ES-I3 (cell line): ENCODE measurements around the gene HIRA.
"Not testable (repeated sequence)": the region's sequence is repeated elsewhere in the genome, so short reads cannot be mapped to it uniquely, and the experiment has no call there.

Experiments used
- H3K36me3 ChIP-seq: 2 replicates; pipeline ENCODE4 v1.6.1; 2013; ENCODE audit warnings: mild to moderate bottlenecking, low read length, control low read depth, moderate library complexity; ENCODE audit not compliant: insufficient read depth
- H3K4me1 ChIP-seq: 2 replicates; pipeline ENCODE4 v1.6.1; 2013; ENCODE audit warnings: mild to moderate bottlenecking, control low read depth, low read length; ENCODE audit not compliant: insufficient read depth
- H3K9ac ChIP-seq: 2 replicates; pipeline ENCODE4 v1.6.1; 2013; ENCODE audit warnings: low read depth, mild to moderate bottlenecking, low read length, moderate library complexity
- H3K9me3 ChIP-seq: 2 replicates; pipeline ENCODE4 v1.6.1; 2013; ENCODE audit warnings: mild to moderate bottlenecking, low read length, moderate library complexity; ENCODE audit not compliant: control insufficient read depth, insufficient read depth

HIRA gene

GRCh38 chr22:19440411-19441195 lies 9.1 kb upstream of the HIRA start:
- Histone ChIP-seq H3K9ac (no peak overlapping the region), H3K36me3 (0 out of 2 replicates have a peak, but pooled peaks cover 3% of the 10 kb centered on the region), H3K4me1 (no peaks in the 10 kb centered on the region), H3K9me3 (no peaks in the 10 kb centered on the region)

- H3K36me3 ChIP-seq = peaks cover 7% of the 10 kb centered on the region; the same call in 1 of the 2 replicates
- H3K9ac ChIP-seq = no peak overlapping the region
- H3K9me3 ChIP-seq = no peaks in the 10 kb centered on the region
- no peaks in the 10 kb centered on the region for H3K4me1 ChIP-seq
These were observed 6.8 kb upstream of the HIRA start for GRCh38 chr22:19438298-19438697.

GRCh38 chr22:19436444-19437161 lies 5.1 kb upstream of the HIRA start:
- not testable (repeated sequence) for H3K4me1 ChIP-seq, H3K9ac ChIP-seq, H3K9me3 ChIP-seq, H3K36me3 ChIP-seq

DNA sequence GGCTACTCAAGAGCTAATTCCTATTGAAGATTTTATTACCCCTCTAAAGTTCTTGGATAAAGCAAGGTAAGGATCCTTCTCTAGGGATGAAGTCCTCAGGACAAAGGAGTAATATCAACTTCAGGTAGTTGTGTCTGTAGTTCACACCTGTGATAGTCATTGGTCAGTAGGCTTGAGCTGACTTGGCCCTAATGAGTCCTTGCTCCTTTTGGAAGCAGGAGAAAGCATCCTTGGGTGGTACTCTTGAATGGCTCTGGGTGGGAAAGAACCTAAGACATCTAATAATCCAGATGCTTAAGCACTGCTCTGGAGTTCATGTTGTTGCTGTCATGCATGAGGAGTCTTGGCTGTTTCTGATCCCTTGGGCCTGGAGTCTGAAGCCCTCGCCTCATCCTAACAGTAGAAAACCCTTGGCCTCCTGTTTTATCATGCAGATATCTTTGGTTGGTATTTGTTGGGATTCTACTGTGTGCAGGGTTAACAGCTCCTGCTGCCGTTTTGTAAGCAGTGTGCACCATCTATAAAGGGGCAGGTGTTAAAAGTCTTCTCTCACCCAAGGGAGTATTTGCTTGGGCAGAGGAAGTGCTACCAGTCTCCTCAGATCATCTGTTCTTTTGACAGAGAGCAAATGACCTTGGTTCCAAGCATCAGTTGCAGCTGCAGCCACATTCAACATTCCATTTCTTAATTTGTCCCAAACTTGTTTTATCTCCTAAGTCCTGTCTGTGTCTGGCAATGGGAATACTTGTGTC lies 3.5 kb upstream of the HIRA start:
- peaks cover 7% of the 10 kb centered on the region; the same call in 1 of the 2 replicates for H3K36me3 ChIP-seq
- H3K4me1 ChIP-seq = 0 out of 2 replicates have a peak, but pooled peaks cover 3% of the 10 kb centered on the region

DNA sequence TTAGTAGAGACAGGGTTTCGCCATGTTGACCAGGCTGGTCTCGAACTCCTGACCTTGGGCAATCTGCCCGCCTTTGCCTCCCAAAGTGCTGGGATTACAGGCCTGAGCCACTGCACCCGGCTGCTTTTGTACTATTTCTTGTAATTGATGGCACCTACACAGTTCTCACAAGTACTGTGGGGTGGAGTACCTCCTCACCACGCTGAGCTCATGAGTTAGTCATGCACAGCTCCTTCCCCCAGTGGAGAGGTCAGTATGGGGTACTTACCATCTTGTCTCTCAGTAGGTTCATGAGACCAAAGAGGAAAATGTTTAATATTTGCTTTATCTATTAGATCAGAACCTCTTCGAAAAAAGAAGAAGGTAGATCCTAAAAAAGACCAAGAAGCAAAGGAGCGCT lies 2.9 kb upstream of the HIRA start:
- no peak overlapping the region for H3K9ac ChIP-seq
- H3K4me1 ChIP-seq = 0 out of 2 replicates have a peak, but pooled peaks cover 4% of the 10 kb centered on the region
- H3K9me3 ChIP-seq = no peaks in the 10 kb centered on the region
- peaks cover 7% of the 10 kb centered on the region; the same call in 1 of the 2 replicates for H3K36me3 ChIP-seq

More for the DNA sequence above, 3.5 kb upstream of the HIRA start:
- Histone ChIP-seq H3K9me3 (no peaks in the 10 kb centered on the region), H3K9ac (no peak overlapping the region)

DNA sequence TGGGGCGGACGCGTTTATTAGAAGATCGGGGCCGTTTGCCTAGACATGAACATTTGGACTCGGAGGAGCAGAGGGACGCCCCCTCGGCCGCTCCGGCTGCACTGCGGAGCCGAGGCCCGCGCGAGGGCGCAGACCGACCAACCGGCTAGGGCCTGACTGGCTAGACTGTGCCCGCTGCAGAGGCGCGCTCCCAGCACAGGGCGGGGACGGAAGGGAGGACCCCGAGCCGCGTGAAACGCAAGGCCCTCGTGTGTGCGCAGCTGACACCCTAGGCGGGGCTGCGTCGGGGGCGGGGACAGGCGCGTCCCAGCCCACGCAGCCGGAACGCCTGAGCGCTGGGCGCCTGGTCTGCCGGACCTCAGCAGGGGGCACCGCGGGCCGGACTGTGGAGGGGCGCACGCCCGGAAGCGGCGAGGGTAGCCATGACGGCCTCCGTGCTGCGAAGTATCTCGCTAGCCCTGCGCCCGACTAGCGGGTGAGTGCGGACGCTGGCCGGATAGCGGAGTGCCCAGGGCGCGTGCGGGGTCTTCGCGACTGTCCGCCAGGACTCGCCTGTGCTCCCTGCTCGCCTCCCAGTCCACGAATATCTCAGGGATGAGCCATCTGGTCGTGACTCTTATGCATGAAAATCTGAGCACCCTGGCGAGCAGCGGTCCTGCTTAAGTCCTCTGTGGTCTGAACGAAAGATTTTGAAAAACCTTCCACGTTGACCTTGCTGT lies 759 bp upstream of the HIRA start, which contains the start of gene MRPL40:
Gene MRPL40 (plus strand): TSS at position 413 of the 719 bp plus-strand sequence. CDS start 10 bp downstream, at position 423.
- no peaks in the 10 kb centered on the region for H3K9me3 ChIP-seq
- peaks cover 6% of the 10 kb centered on the region; the same call in 1 of the 2 replicates for H3K36me3 ChIP-seq
- H3K9ac ChIP-seq = peak within 1 kb of the TSS; percentile 81
- H3K4me1 ChIP-seq = 0 out of 2 replicates have a peak, but pooled peaks cover 4% of the 10 kb centered on the region

DNA sequence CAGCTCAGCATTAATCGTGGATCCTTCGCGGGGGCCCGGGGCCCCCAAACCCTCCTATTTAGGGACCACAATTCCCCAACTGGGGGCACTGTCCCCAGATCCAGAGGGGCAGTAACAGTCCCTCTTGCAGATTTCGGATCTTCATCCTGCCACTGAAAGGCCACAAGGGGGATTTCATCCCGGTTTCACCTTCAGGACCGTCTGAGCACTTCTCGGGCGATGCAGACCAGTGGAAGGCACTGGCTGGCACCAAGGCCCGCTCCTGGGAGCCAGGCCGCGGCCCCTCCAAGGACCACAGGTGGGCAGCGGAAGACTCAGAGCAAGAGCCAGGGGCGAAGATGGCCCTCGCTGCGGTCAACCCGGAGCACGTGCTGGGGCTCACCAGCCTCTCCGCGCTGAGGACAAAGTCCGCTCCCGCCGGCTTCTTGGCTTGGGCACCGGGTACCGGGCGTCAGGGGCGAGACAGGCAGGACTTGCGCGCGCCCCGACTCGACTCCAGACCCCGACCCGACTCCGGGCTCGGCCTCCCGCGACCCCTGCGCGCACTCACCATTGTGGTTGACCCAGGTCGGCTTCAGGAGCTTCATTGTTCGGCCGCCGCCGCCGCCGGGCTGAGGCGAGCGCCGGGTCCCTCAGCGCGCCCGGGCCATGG lies 517 bp downstream of the HIRA start:
- no peaks in the 10 kb centered on the region for H3K9me3 ChIP-seq
- 0 out of 2 replicates have a peak, but pooled peaks cover 4% of the 10 kb centered on the region for H3K4me1 ChIP-seq
- peak overlapping the region; percentile 59 for H3K9ac ChIP-seq
- peaks cover 4% of the 10 kb centered on the region; the same call in 1 of the 2 replicates for H3K36me3 ChIP-seq

DNA sequence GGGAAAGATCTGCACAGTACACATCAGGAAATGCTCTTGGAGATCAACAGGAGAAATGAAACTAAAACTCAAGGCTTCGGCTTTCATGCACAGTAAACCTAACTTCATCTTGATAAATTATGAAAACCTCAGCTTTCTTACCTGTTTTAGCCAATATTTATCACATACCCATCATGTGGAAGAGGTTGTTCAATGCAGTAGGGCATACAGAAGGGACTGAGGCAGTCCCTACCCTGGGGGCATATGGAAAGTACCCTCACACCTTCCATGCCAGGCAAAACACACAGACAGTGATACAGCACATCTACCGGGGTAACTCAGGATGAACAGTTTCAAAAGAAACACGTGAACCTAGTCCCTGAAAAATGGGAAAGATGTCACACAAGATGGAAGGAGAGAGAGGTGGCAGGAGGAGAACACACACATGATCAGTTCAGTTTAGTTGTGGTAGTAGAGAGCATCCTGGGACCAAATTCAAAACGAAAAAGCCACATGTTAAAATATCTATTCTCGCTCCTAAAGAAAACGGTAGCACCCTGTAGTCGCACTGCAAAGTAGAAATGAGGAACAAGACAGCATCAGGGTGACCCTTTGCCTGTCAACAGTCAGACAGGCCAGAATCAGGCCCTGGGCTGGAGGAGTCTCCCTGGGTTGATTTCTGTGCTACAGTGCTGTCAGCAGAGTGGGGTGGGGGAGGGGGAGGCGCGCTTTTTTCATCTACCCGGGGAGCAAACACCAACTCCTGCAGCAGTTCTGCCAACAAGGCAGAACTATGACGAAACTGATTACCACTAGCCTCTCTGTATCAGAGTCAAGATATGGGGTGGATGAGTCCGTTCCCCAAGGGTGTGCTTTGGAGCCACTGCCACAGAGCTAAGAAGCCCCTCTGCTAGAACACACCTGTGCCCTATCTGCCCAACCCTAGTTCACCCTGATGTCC lies 1.3 kb downstream of the HIRA start:
- no peaks in the 10 kb centered on the region for H3K9me3 ChIP-seq
- H3K9ac ChIP-seq = peak overlapping the region; percentile 59
- 0 out of 2 replicates have a peak, but pooled peaks cover 4% of the 10 kb centered on the region for H3K4me1 ChIP-seq
- H3K36me3 ChIP-seq = peaks cover under 1% of the 10 kb centered on the region; the same call in 1 of the 2 replicates

DNA sequence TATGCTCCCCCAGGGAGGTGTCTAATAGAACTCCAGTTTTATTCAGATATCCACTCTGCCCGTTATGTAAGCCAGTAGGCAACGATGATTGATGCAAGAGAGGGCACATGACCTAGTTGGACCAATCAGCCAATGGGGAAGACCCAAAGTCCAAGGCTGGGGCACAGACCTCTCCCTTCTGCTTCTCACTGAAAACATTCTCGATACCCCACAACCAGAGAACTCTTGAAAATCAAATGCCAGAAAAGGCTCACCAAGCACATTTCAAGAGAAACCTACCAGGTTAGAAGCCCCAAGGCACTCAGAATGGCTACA lies 7.4 kb downstream of the HIRA start:
- Histone ChIP-seq H3K4me1 (peaks cover 12% of the 10 kb centered on the region), H3K9ac (no peak overlapping the region), H3K36me3 (peaks cover 4% of the 10 kb centered on the region; the same call in 1 of the 2 replicates), H3K9me3 (no peaks in the 10 kb centered on the region)

DNA sequence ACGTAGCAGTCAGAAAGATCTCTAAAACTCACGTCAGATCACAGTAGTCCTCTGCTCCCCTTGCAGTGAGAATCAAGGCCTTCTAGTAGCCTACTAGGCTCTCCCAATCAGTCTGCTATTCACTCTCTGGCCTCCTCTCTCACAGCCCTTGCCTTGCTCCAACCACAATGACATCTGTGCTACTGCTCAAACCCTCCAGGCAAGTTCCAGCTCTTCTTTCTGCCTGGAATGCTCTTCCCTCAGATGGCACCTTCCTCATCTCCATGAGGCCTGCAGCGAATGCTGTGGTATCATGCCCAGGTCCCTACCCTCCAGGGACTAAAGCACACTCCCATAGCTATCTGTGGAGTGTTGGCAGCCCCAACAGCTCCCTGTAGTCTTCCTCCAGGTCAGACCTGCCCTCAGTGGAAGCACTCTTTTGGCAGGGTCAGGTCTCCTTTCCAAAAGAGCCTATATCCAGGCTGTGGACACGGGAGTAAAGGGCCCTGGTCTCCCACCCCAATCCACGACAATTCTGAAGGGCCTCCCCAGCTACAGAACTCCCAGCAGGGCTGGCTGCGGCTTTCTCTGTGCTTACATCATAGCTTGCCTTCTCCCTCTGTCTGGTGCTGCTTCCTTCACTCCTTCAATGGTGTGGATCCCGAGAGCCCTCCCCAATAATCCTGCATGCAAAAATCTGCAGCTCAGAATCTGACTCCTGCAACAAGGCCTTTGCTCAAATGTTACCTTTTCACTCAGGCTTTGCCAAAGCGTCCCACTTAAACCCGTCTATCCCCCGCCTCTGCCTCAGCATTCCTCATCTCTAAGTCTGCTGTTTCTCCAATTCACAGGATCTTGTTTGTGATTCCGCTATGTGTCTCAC lies 8.9 kb downstream of the HIRA start:
- H3K9me3 ChIP-seq = no peaks in the 10 kb centered on the region
- H3K9ac ChIP-seq = no peak overlapping the region
- H3K4me1 ChIP-seq = peaks cover 12% of the 10 kb centered on the region
- H3K36me3 ChIP-seq = peaks cover 4% of the 10 kb centered on the region; the same call in 1 of the 2 replicates

- Histone ChIP-seq H3K9ac (no peak overlapping the region), H3K9me3 (no peaks in the 10 kb centered on the region), H3K4me1 (peaks cover 12% of the 10 kb centered on the region), H3K36me3 (peaks cover 4% of the 10 kb centered on the region; the same call in 1 of the 2 replicates)
These were observed 11.2 kb downstream of the HIRA start for GRCh38 chr22:19420321-19420720.
